ENCODE measurements around the gene TGFBR3.

Gene TGFBR3

GRCh38 chr1:91776068-91776794, 109.7 kb downstream of the TGFBR3 start:
- Histone ChIP-seq H3K36me3 (replicated peaks in 1 of 2; ENCODE audit: control insufficient read depth in 2 of 2, insufficient read depth in 2 of 2, low read length in 2 of 2) (no peaks in the 10 kb centered on the region), H3K9me3 (replicated peaks in 1 of 2; ENCODE audit: control insufficient read depth in 2 of 2, insufficient read depth in 1 of 2, low read depth in 1 of 2, low read length in 2 of 2) (no peaks in the 10 kb centered on the region), H3K4ac (ENCODE audit: low read length) (no peak overlapping the region), H3K18ac (ENCODE audit: low read length) (no peak overlapping the region), H2AFZ (ENCODE audit: low read length) (no peak overlapping the region), H3K79me1 (ENCODE audit: low read depth, low read length) (no peaks in the 10 kb centered on the region), H2BK5ac (ENCODE audit: low read length) (no peak overlapping the region), H4K8ac (ENCODE audit: low read depth, low read length) (no peak overlapping the region), H2AK5ac (ENCODE audit: low read depth, low read length) (no peak overlapping the region), H3K23ac (ENCODE audit: low read depth, low read length, poor library complexity) (no peak overlapping the region), H3K4me3 (ENCODE audit: low read length in 2 of 2) (no peak overlapping the region), H3K27me3 (ENCODE audit: control insufficient read depth in 3 of 3, insufficient read depth in 3 of 3, low read depth in 1 of 3, low read length in 3 of 3) (no peaks in the 10 kb centered on the region), H3K9ac (ENCODE audit: low read depth, low read length, poor library complexity) (no peak overlapping the region), H3K14ac (ENCODE audit: low read length) (no peak overlapping the region), H3K4me1 (ENCODE audit: control insufficient read depth in 2 of 2, insufficient read depth in 1 of 2, low read depth in 1 of 2, low read length in 2 of 2) (peaks cover 3 to 14% of the 10 kb centered on the region in 2 donors), H4K91ac (ENCODE audit: low read depth, low read length, poor library complexity) (no peak overlapping the region), H2BK120ac (ENCODE audit: low read depth, low read length) (no peak overlapping the region), H3K4me2 (ENCODE audit: insufficient read depth, low read length, poor library complexity, severe bottlenecking) (no peak overlapping the region), H2BK12ac (ENCODE audit: low read length) (no peak overlapping the region), H2BK15ac (ENCODE audit: low read length) (no peak overlapping the region), H3K27ac (replicated peaks; ENCODE audit: low read length) (no peak overlapping the region)
- no CpG with 5 or more reads among the region's 3 CpGs for WGBS, 2 donors (ENCODE audit: extremely low coverage in 2 of 2, insufficient read length in 2 of 2, insufficient replicate concordance in 1 of 2)
- DNase-seq (ENCODE audit: low spot score) = no peak

- no CpG with 5 or more reads among the region's 6 CpGs for WGBS, 2 donors (ENCODE audit: extremely low coverage in 2 of 2, insufficient read length in 2 of 2, insufficient replicate concordance in 1 of 2)
- Histone ChIP-seq H3K9ac (ENCODE audit: low read depth, low read length, poor library complexity) (no peak overlapping the region), H3K14ac (ENCODE audit: low read length) (no peak overlapping the region), H2BK12ac (ENCODE audit: low read length) (no peak overlapping the region), H3K4me3 (ENCODE audit: low read length in 2 of 2) (no peak overlapping the region), H3K9me3 (replicated peaks in 1 of 2; ENCODE audit: control insufficient read depth in 2 of 2, insufficient read depth in 1 of 2, low read depth in 1 of 2, low read length in 2 of 2) (no peaks in the 10 kb centered on the region), H2BK120ac (ENCODE audit: low read depth, low read length) (no peak overlapping the region), H3K27ac (replicated peaks; ENCODE audit: low read length) (no peak overlapping the region), H3K79me1 (ENCODE audit: low read depth, low read length) (no peaks in the 10 kb centered on the region), H3K36me3 (replicated peaks in 1 of 2; ENCODE audit: control insufficient read depth in 2 of 2, insufficient read depth in 2 of 2, low read length in 2 of 2) (no peaks in the 10 kb centered on the region), H4K8ac (ENCODE audit: low read depth, low read length) (no peak overlapping the region), H3K4me1 (ENCODE audit: control insufficient read depth in 2 of 2, insufficient read depth in 1 of 2, low read depth in 1 of 2, low read length in 2 of 2) (peaks cover 6 to 18% of the 10 kb centered on the region in 2 donors), H2AFZ (ENCODE audit: low read length) (no peak overlapping the region), H3K4ac (ENCODE audit: low read length) (no peak overlapping the region), H3K23ac (ENCODE audit: low read depth, low read length, poor library complexity) (no peak overlapping the region), H4K91ac (ENCODE audit: low read depth, low read length, poor library complexity) (no peak overlapping the region), H3K27me3 (ENCODE audit: control insufficient read depth in 3 of 3, insufficient read depth in 3 of 3, low read depth in 1 of 3, low read length in 3 of 3) (no peaks in the 10 kb centered on the region), H2AK5ac (ENCODE audit: low read depth, low read length) (no peak overlapping the region), H2BK5ac (ENCODE audit: low read length) (no peak overlapping the region), H3K4me2 (ENCODE audit: insufficient read depth, low read length, poor library complexity, severe bottlenecking) (no peak overlapping the region), H2BK15ac (ENCODE audit: low read length) (no peak overlapping the region), H3K18ac (ENCODE audit: low read length) (no peak overlapping the region)
- DNase-seq (ENCODE audit: low spot score) = no peak
These were observed 110.7 kb downstream of the TGFBR3 start for GRCh38 chr1:91775227-91775626.

GRCh38 chr1:91774520-91775203, 111.3 kb downstream of the TGFBR3 start:
- Histone ChIP-seq H2BK15ac (ENCODE audit: low read length) (no peak overlapping the region), H3K79me1 (ENCODE audit: low read depth, low read length) (no peaks in the 10 kb centered on the region), H2BK120ac (ENCODE audit: low read depth, low read length) (no peak overlapping the region), H4K8ac (ENCODE audit: low read depth, low read length) (no peak overlapping the region), H3K27me3 (ENCODE audit: control insufficient read depth in 3 of 3, insufficient read depth in 3 of 3, low read depth in 1 of 3, low read length in 3 of 3) (no peaks in the 10 kb centered on the region), H3K9me3 (replicated peaks in 1 of 2; ENCODE audit: control insufficient read depth in 2 of 2, insufficient read depth in 1 of 2, low read depth in 1 of 2, low read length in 2 of 2) (no peaks in the 10 kb centered on the region), H2AFZ (ENCODE audit: low read length) (no peak overlapping the region), H3K36me3 (replicated peaks in 1 of 2; ENCODE audit: control insufficient read depth in 2 of 2, insufficient read depth in 2 of 2, low read length in 2 of 2) (no peaks in the 10 kb centered on the region), H3K4me2 (ENCODE audit: insufficient read depth, low read length, poor library complexity, severe bottlenecking) (no peak overlapping the region), H3K18ac (ENCODE audit: low read length) (no peak overlapping the region), H3K27ac (replicated peaks; ENCODE audit: low read length) (no peak overlapping the region), H3K23ac (ENCODE audit: low read depth, low read length, poor library complexity) (no peak overlapping the region), H2BK12ac (ENCODE audit: low read length) (no peak overlapping the region), H3K4me1 (ENCODE audit: control insufficient read depth in 2 of 2, insufficient read depth in 1 of 2, low read depth in 1 of 2, low read length in 2 of 2) (peaks cover 9 to 23% of the 10 kb centered on the region in 2 donors), H3K4me3 (ENCODE audit: low read length in 2 of 2) (no peak overlapping the region), H3K9ac (ENCODE audit: low read depth, low read length, poor library complexity) (no peak overlapping the region), H3K4ac (ENCODE audit: low read length) (no peak overlapping the region), H4K91ac (ENCODE audit: low read depth, low read length, poor library complexity) (no peak overlapping the region), H2AK5ac (ENCODE audit: low read depth, low read length) (no peak overlapping the region), H2BK5ac (ENCODE audit: low read length) (no peak overlapping the region), H3K14ac (ENCODE audit: low read length) (no peak overlapping the region)
- no CpG with 5 or more reads among the region's 7 CpGs for WGBS, 2 donors (ENCODE audit: extremely low coverage in 2 of 2, insufficient read length in 2 of 2, insufficient replicate concordance in 1 of 2)
- DNase-seq (ENCODE audit: low spot score) = no peak

- no peak overlapping the region for H2BK15ac ChIP-seq (ENCODE audit: low read length)
- no peak overlapping the region for H2BK12ac ChIP-seq (ENCODE audit: low read length)
- H3K23ac ChIP-seq (ENCODE audit: low read depth, low read length, poor library complexity) = no peak overlapping the region
- no peak overlapping the region for H4K8ac ChIP-seq (ENCODE audit: low read depth, low read length)
- H2BK120ac ChIP-seq (ENCODE audit: low read depth, low read length) = no peak overlapping the region
- no peak overlapping the region for H3K18ac ChIP-seq (ENCODE audit: low read length)
- no peaks in the 10 kb centered on the region for H3K27me3 ChIP-seq (ENCODE audit: control insufficient read depth in 3 of 3, insufficient read depth in 3 of 3, low read depth in 1 of 3, low read length in 3 of 3)
- no peak overlapping the region for H2AFZ ChIP-seq (ENCODE audit: low read length)
- no peaks in the 10 kb centered on the region for H3K9me3 ChIP-seq (replicated peaks in 1 of 2; ENCODE audit: control insufficient read depth in 2 of 2, insufficient read depth in 1 of 2, low read depth in 1 of 2, low read length in 2 of 2)
- no peak overlapping the region for H3K14ac ChIP-seq (ENCODE audit: low read length)
- H3K36me3 ChIP-seq (replicated peaks in 1 of 2; ENCODE audit: control insufficient read depth in 2 of 2, insufficient read depth in 2 of 2, low read length in 2 of 2) = no peaks in the 10 kb centered on the region
- H3K27ac ChIP-seq (replicated peaks; ENCODE audit: low read length) = no peak overlapping the region
- peaks cover 8 to 19% of the 10 kb centered on the region in 2 donors for H3K4me1 ChIP-seq (ENCODE audit: control insufficient read depth in 2 of 2, insufficient read depth in 1 of 2, low read depth in 1 of 2, low read length in 2 of 2)
- WGBS, 2 donors (ENCODE audit: extremely low coverage in 2 of 2, insufficient read length in 2 of 2, insufficient replicate concordance in 1 of 2) = no CpG with 5 or more reads among the region's 2 CpGs
- H3K4me2 ChIP-seq (ENCODE audit: insufficient read depth, low read length, poor library complexity, severe bottlenecking) = no peak overlapping the region
- no peaks in the 10 kb centered on the region for H3K79me1 ChIP-seq (ENCODE audit: low read depth, low read length)
- H3K9ac ChIP-seq (ENCODE audit: low read depth, low read length, poor library complexity) = no peak overlapping the region
- no peak overlapping the region for H2BK5ac ChIP-seq (ENCODE audit: low read length)
- no peak overlapping the region for H3K4ac ChIP-seq (ENCODE audit: low read length)
- no peak overlapping the region for H3K4me3 ChIP-seq (ENCODE audit: low read length in 2 of 2)
- DNase-seq (ENCODE audit: low spot score) = no peak
- H4K91ac ChIP-seq (ENCODE audit: low read depth, low read length, poor library complexity) = no peak overlapping the region
- no peak overlapping the region for H2AK5ac ChIP-seq (ENCODE audit: low read depth, low read length)
These were observed 114.2 kb downstream of the TGFBR3 start for GRCh38 chr1:91771717-91772116.

Data from neuronal stem cell (in vitro differentiated cells).